ENCODE measurements around the gene FAP.

Gene FAP, protein sequence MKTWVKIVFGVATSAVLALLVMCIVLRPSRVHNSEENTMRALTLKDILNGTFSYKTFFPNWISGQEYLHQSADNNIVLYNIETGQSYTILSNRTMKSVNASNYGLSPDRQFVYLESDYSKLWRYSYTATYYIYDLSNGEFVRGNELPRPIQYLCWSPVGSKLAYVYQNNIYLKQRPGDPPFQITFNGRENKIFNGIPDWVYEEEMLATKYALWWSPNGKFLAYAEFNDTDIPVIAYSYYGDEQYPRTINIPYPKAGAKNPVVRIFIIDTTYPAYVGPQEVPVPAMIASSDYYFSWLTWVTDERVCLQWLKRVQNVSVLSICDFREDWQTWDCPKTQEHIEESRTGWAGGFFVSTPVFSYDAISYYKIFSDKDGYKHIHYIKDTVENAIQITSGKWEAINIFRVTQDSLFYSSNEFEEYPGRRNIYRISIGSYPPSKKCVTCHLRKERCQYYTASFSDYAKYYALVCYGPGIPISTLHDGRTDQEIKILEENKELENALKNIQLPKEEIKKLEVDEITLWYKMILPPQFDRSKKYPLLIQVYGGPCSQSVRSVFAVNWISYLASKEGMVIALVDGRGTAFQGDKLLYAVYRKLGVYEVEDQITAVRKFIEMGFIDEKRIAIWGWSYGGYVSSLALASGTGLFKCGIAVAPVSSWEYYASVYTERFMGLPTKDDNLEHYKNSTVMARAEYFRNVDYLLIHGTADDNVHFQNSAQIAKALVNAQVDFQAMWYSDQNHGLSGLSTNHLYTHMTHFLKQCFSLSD

DNA sequence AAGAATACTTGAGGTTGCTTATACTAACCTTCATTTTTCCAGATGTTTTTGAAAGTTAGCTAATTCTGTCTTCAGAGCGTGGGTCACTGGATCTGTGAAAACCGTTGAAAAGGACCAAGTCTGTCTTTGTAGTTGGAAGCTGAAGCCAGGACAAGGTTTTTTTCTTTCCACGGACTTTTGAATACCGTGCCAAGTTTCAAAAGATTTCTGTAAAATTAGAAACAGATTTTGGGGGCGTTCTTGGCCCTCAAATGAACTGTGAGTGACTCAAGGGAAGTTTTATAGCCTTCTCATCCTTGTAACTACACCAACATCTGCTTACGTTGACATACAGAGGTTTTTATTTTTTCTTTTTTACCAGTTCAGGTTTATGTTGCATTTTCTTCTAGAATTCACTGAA is at the start of gene FAP:
Gene FAP, minus strand, starts transcription at position 152 of the 400 bp plus-strand sequence. Its CDS starts 118 bp downstream, at position 34.
- Histone ChIP-seq H3K4me3 (ENCODE audit: low read length) (no peak within 1 kb of the TSS), H3K9me3 (ENCODE audit: control insufficient read depth, low read depth, low read length) (no peaks in the 10 kb centered on the region), H3K9ac (ENCODE audit: low read length) (no peak within 1 kb of the TSS), H3K27me3 (ENCODE audit: control insufficient read depth, insufficient read depth, low read length) (no peaks in the 10 kb centered on the region), H3K27ac (ENCODE audit: low read length) (no peak within 1 kb of the TSS), H3K4me1 (ENCODE audit: control insufficient read depth, low read depth, low read length) (no peaks in the 10 kb centered on the region), H3K36me3 (ENCODE audit: control insufficient read depth, low read depth, low read length) (no peaks in the 10 kb centered on the region)

DNA sequence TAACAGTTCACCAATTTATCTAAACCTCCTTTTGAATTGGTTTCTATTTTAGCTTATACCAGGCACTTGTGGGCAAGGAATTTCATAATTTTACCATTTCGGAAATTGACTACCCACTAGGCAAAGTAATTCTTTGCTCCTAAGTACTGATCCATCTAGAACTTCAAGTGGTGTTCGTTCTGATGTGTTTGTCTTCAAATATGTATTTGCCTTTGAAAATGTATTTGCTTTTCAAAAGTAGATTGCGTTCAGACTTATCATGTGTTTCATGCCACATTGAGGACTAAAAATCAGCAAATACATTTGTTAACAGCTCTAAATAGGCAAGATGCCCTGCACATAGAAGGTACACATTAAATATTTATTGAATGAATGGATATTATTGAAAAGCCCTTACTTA is 48.5 kb upstream of the FAP start:
- Histone ChIP-seq H3K4me3 (ENCODE audit: low read length) (no peak overlapping the region), H3K4me1 (ENCODE audit: control insufficient read depth, low read depth, low read length) (no peaks in the 10 kb centered on the region), H3K27ac (ENCODE audit: low read length) (no peak overlapping the region), H3K9ac (ENCODE audit: low read length) (no peak overlapping the region), H3K27me3 (ENCODE audit: control insufficient read depth, insufficient read depth, low read length) (no peaks in the 10 kb centered on the region), H3K36me3 (ENCODE audit: control insufficient read depth, low read depth, low read length) (no peaks in the 10 kb centered on the region), H3K9me3 (ENCODE audit: control insufficient read depth, low read depth, low read length) (no peaks in the 10 kb centered on the region)

GRCh38 chr2:162282765-162283425 is 39.6 kb upstream of the FAP start:
- Histone ChIP-seq H3K9me3 (ENCODE audit: control insufficient read depth, low read depth, low read length) (no peaks in the 10 kb centered on the region), H3K27ac (ENCODE audit: low read length) (no peak overlapping the region), H3K4me3 (ENCODE audit: low read length) (no peak overlapping the region), H3K36me3 (ENCODE audit: control insufficient read depth, low read depth, low read length) (no peaks in the 10 kb centered on the region), H3K27me3 (ENCODE audit: control insufficient read depth, insufficient read depth, low read length) (no peaks in the 10 kb centered on the region), H3K9ac (ENCODE audit: low read length) (no peak overlapping the region), H3K4me1 (ENCODE audit: control insufficient read depth, low read depth, low read length) (no peaks in the 10 kb centered on the region)

DNA sequence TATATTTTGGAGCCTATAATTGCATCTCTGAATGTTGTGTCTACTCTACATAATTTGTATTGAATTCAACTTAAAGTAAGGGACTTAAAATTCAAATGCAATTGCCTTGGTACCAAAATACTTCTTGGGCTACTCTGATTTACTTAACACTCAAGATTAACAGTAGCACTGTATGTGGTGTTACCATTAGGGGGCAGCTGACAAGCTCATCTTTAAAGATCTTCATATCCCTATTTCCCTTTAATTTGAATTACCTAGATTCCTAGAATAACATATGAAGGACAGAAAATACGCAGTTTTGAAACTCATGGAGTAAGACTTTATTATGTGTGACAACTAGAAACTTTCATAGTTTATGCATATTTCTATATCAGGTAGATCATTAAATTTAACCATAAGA is 37.4 kb upstream of the FAP start:
- Histone ChIP-seq H3K4me1 (ENCODE audit: control insufficient read depth, low read depth, low read length) (no peaks in the 10 kb centered on the region), H3K9ac (ENCODE audit: low read length) (no peak overlapping the region), H3K9me3 (ENCODE audit: control insufficient read depth, low read depth, low read length) (no peaks in the 10 kb centered on the region), H3K27ac (ENCODE audit: low read length) (no peak overlapping the region), H3K27me3 (ENCODE audit: control insufficient read depth, insufficient read depth, low read length) (no peaks in the 10 kb centered on the region), H3K4me3 (ENCODE audit: low read length) (no peak overlapping the region), H3K36me3 (ENCODE audit: control insufficient read depth, low read depth, low read length) (no peaks in the 10 kb centered on the region)

- H3K4me1 ChIP-seq (ENCODE audit: control insufficient read depth, low read depth, low read length), result no peaks in the 10 kb centered on the region
- H3K27ac ChIP-seq (ENCODE audit: low read length), result no peak overlapping the region
- no peaks in the 10 kb centered on the region for H3K27me3 ChIP-seq (ENCODE audit: control insufficient read depth, insufficient read depth, low read length)
- no peaks in the 10 kb centered on the region for H3K36me3 ChIP-seq (ENCODE audit: control insufficient read depth, low read depth, low read length)
- H3K9me3 ChIP-seq (ENCODE audit: control insufficient read depth, low read depth, low read length), result no peaks in the 10 kb centered on the region
- H3K9ac ChIP-seq (ENCODE audit: low read length), result no peak overlapping the region
- H3K4me3 ChIP-seq (ENCODE audit: low read length), result no peak overlapping the region
Measured at GRCh38 chr2:162277381-162277780, 34.1 kb upstream of the FAP start.

- Histone ChIP-seq H3K4me1 (ENCODE audit: control insufficient read depth, low read depth, low read length) (no peaks in the 10 kb centered on the region), H3K9me3 (ENCODE audit: control insufficient read depth, low read depth, low read length) (no peaks in the 10 kb centered on the region), H3K4me3 (ENCODE audit: low read length) (no peak overlapping the region), H3K27me3 (ENCODE audit: control insufficient read depth, insufficient read depth, low read length) (no peaks in the 10 kb centered on the region), H3K9ac (ENCODE audit: low read length) (no peak overlapping the region), H3K27ac (ENCODE audit: low read length) (no peak overlapping the region), H3K36me3 (ENCODE audit: control insufficient read depth, low read depth, low read length) (no peaks in the 10 kb centered on the region)
Measured at GRCh38 chr2:162267996-162268395, 24.8 kb upstream of the FAP start.

GRCh38 chr2:162267496-162267895 is 24.3 kb upstream of the FAP start:
- no peaks in the 10 kb centered on the region for H3K36me3 ChIP-seq (ENCODE audit: control insufficient read depth, low read depth, low read length)
- H3K27ac ChIP-seq (ENCODE audit: low read length), result no peak overlapping the region
- H3K9ac ChIP-seq (ENCODE audit: low read length), result no peak overlapping the region

GRCh38 chr2:162266460-162266760 is 23.2 kb upstream of the FAP start:
- H3K27me3 ChIP-seq (ENCODE audit: control insufficient read depth, insufficient read depth, low read length), result no peaks in the 10 kb centered on the region
- H3K36me3 ChIP-seq (ENCODE audit: control insufficient read depth, low read depth, low read length), result no peaks in the 10 kb centered on the region
- no peaks in the 10 kb centered on the region for H3K9me3 ChIP-seq (ENCODE audit: control insufficient read depth, low read depth, low read length)
- H3K4me1 ChIP-seq (ENCODE audit: control insufficient read depth, low read depth, low read length), result peaks cover 3% of the 10 kb centered on the region
- H3K4me3 ChIP-seq (ENCODE audit: low read length), result no peak overlapping the region
- no peak overlapping the region for H3K9ac ChIP-seq (ENCODE audit: low read length)
- no peak overlapping the region for H3K27ac ChIP-seq (ENCODE audit: low read length)

More at GRCh38 chr2:162267496-162267895, 24.3 kb upstream of the FAP start:
- H3K9me3 ChIP-seq (ENCODE audit: control insufficient read depth, low read depth, low read length), result no peaks in the 10 kb centered on the region
- H3K4me3 ChIP-seq (ENCODE audit: low read length), result no peak overlapping the region
- H3K27me3 ChIP-seq (ENCODE audit: control insufficient read depth, insufficient read depth, low read length), result no peaks in the 10 kb centered on the region
- H3K4me1 ChIP-seq (ENCODE audit: control insufficient read depth, low read depth, low read length), result no peaks in the 10 kb centered on the region

- Histone ChIP-seq H3K27ac (ENCODE audit: low read length) (no peak overlapping the region), H3K4me1 (ENCODE audit: control insufficient read depth, low read depth, low read length) (peaks cover 3% of the 10 kb centered on the region), H3K9ac (ENCODE audit: low read length) (no peak overlapping the region), H3K36me3 (ENCODE audit: control insufficient read depth, low read depth, low read length) (no peaks in the 10 kb centered on the region), H3K4me3 (ENCODE audit: low read length) (no peak overlapping the region), H3K27me3 (ENCODE audit: control insufficient read depth, insufficient read depth, low read length) (no peaks in the 10 kb centered on the region), H3K9me3 (ENCODE audit: control insufficient read depth, low read depth, low read length) (no peaks in the 10 kb centered on the region)
Measured at GRCh38 chr2:162265666-162266459, 22.6 kb upstream of the FAP start.

GRCh38 chr2:162261032-162261945 is 18.0 kb upstream of the FAP start:
- Histone ChIP-seq H3K36me3 (ENCODE audit: control insufficient read depth, low read depth, low read length) (no peaks in the 10 kb centered on the region), H3K27ac (ENCODE audit: low read length) (no peak overlapping the region), H3K4me3 (ENCODE audit: low read length) (no peak overlapping the region), H3K9ac (ENCODE audit: low read length) (no peak overlapping the region), H3K4me1 (ENCODE audit: control insufficient read depth, low read depth, low read length) (peaks cover 3% of the 10 kb centered on the region), H3K9me3 (ENCODE audit: control insufficient read depth, low read depth, low read length) (no peaks in the 10 kb centered on the region), H3K27me3 (ENCODE audit: control insufficient read depth, insufficient read depth, low read length) (no peaks in the 10 kb centered on the region)

All from iPS-18a (cell line).